Testis (tissue), 3 donors: ENCODE measurements around the gene SINHCAF. TPM values are rescaled to one million over a fixed set of nuclear protein-coding genes. Genes with fewer than 3 reads are reported as not detected.

Experiments
- DNase-seq: peaks from one replicate; pipeline ENCODE4 v3.0.0-alpha.2; 2019
- H3K27ac ChIP-seq, 2 donors: fragments of 200-600 bp; sonication (generic); one replicate each; pipeline ENCODE4 v1.5.1; 2019
- H3K27me3 ChIP-seq: fragments of 200-600 bp; sonication (generic); one replicate; pipeline ENCODE4 v1.5.1; 2019
- H3K36me3 ChIP-seq: fragments of 200-600 bp; sonication (generic); one replicate; pipeline ENCODE4 v1.5.1; 2017; ENCODE audit warnings: low read depth; ENCODE audit errors: missing control alignments
- H3K4me1 ChIP-seq: fragments of 200-600 bp; sonication (generic); one replicate; pipeline ENCODE4 v1.5.1; 2019
- H3K4me3 ChIP-seq, 2 donors: fragments of 200-600 bp; sonication (generic); one replicate each; pipeline ENCODE4 v1.5.1; 2017 to 2019
- H3K9me3 ChIP-seq: fragments of 200-600 bp; sonication (generic); one replicate; pipeline ENCODE4 v1.5.1; 2017
- CTCF ChIP-seq, 3 experiments: fragments of 450-650 bp in 2 of 3; fragments of 200-600 bp in 1 of 3; sonication (generic) in 1 of 3; IDR thresholded peaks; one replicate each; pipeline ENCODE4 v1.5.1; 2016 to 2019; ENCODE audit warnings: antibody characterized with exemption in 3 of 3, mild to moderate bottlenecking in 2 of 3, moderate library complexity in 1 of 3
- POLR2A ChIP-seq: fragments of 450-650 bp; IDR thresholded peaks from one replicate; pipeline ENCODE4 v1.6.1; 2017; ENCODE audit warnings: antibody characterized with exemption, mild to moderate bottlenecking, moderate library complexity
- WGBS, 2 donors: methylation state at CpG; one replicate each; pipeline ENCODE4 v1.1.5; 2018; 5-methylcytosine and 5-hydroxymethylcytosine counted together
- intact Hi-C: fragments of 100-400 bp; cut with DNase I; formaldehyde crosslinking; loops from one replicate; pipeline ENCODE4 v1.15.1; 2023; ENCODE audit warnings: low total_unique reads
- polyA plus RNA-seq: library from polyadenylated mRNA; stranded (reverse); fragments of 350-450 nt; fragmentation: Illumina TruSeq; extraction: RNeasy Lipid Tissue Mini Kit (QIAGEN cat#74804); gene quantifications from one replicate; pipeline ENCODE4 v1.2.3, GENCODE V29; 2014; ENCODE audit warnings: low read depth, low replicate concordance; ENCODE audit not compliant: insufficient read depth
- total RNA-seq, 2 donors: library from RNA; depleted of rRNA; stranded (reverse); fragments of >200 nt; gene quantifications; one replicate each; pipeline ENCODE4 v1.2.3, GENCODE V29; 2016

The SINHCAF gene
- total and polyA plus RNA-seq, 3 donors from 2014 or later: 45.2 to 47.9 (median 46.8) TPM

GRCh38 chr12:31353750-31354708 lies 28.1 kb upstream of the SINHCAF start:
- no peaks in the 10 kb centered on the region for H3K4me1 ChIP-seq
- H3K27ac ChIP-seq: no peak overlapping the region
- H3K9me3 ChIP-seq: no peaks in the 10 kb centered on the region
- H3K36me3 ChIP-seq: no peaks in the 10 kb centered on the region
- TF ChIP-seq POLR2A (no peak), CTCF (IDR thresholded peaks at IDR 0.05) (no peak)
- no peaks in the 10 kb centered on the region for H3K27me3 ChIP-seq
- H3K4me3 ChIP-seq: no peak overlapping the region
- 59 to 69% methylated on average over 12 of the region's 12 CpGs for WGBS, 2 donors
- DNase-seq: no peak
- intact Hi-C loops: no loop called here

GRCh38 chr12:31346267-31346666 lies 20.3 kb upstream of the SINHCAF start:
- no peak overlapping the region for H3K4me3 ChIP-seq
- H3K27me3 ChIP-seq: no peaks in the 10 kb centered on the region
- no peak for TF ChIP-seq CTCF (IDR thresholded peaks at IDR 0.05)
- TF ChIP-seq POLR2A: no peak
- H3K36me3 ChIP-seq: no peaks in the 10 kb centered on the region
- no peak for DNase-seq
- no peak overlapping the region for H3K27ac ChIP-seq
- no peaks in the 10 kb centered on the region for H3K4me1 ChIP-seq
- H3K9me3 ChIP-seq: no peaks in the 10 kb centered on the region
- intact Hi-C loops: no loop called here
- 60 to 64% methylated on average over 9 of the region's 9 CpGs for WGBS, 2 donors

GRCh38 chr12:31343139-31343538 lies 17.2 kb upstream of the SINHCAF start:
- WGBS, 2 donors: 83 to 87% methylated on average over 8 of the region's 8 CpGs
- no peak overlapping the region for H3K27ac ChIP-seq
- intact Hi-C loops: no loop called here
- no peak for DNase-seq
- no peaks in the 10 kb centered on the region for H3K4me1 ChIP-seq
- TF ChIP-seq CTCF (IDR thresholded peaks at IDR 0.05): no peak
- no peak for TF ChIP-seq POLR2A
- H3K36me3 ChIP-seq: no peaks in the 10 kb centered on the region
- H3K27me3 ChIP-seq: no peaks in the 10 kb centered on the region
- no peaks in the 10 kb centered on the region for H3K9me3 ChIP-seq
- no peak overlapping the region for H3K4me3 ChIP-seq

GRCh38 chr12:31342286-31342685 lies 16.3 kb upstream of the SINHCAF start:
- Histone ChIP-seq H3K4me1 (no peaks in the 10 kb centered on the region), H3K27ac (no peak overlapping the region), H3K4me3 (no peak overlapping the region), H3K36me3 (no peaks in the 10 kb centered on the region), H3K27me3 (no peaks in the 10 kb centered on the region), H3K9me3 (no peaks in the 10 kb centered on the region)
- intact Hi-C loops: no loop called here
- WGBS, 2 donors: 76 to 85% methylated on average over 1 of the region's 1 CpG
- no peak for TF ChIP-seq CTCF (IDR thresholded peaks at IDR 0.05)
- no peak for TF ChIP-seq POLR2A
- no peak for DNase-seq
